ENCODE data around the gene TRRAP. TPM values are rescaled to one million over a fixed set of nuclear protein-coding genes. Genes with fewer than 3 reads are reported as not detected.

TRRAP gene
- total and polyA plus RNA-seq, 10 donors = 8.4 to 73.4 (median 57.5) TPM

DNA sequence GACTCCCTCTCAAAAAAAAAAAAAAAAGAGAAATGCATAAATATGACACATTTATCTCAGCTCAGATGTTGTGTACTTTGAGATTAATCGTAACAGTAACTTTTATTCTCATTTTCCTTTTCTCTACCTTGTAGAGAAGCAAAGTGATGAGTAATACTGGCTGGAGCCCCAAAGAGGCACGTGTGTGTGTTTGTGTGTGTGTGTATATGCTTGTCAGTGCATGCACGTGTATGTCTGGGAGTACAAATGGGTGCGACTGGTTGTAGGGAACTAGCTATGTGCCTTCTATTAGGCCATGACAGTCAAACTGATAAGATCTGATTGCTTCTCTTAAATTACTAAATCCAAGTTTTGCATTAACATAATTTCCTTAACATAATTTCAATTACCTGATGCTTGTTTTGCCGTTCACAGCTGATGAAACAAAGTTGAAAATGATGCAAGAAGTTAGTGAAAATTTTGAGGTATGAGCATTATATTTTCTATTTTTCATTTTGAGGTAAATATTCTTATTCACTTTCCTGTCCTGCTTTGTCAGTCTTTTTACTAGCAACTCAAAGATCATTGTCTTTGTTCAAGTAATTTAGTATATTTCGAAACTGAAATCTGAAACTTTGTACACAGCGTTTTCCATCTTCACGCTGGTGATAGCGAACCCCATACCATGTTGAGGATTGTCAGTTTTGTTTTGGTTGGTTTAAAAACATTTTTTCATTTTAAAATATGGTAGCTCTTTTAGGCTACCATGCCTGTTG, 3.4 kb downstream of the TRRAP start:
- no peak overlapping the region for H3K4me3 ChIP-seq
- no peak overlapping the region for H3K27ac ChIP-seq
- no peak for TF ChIP-seq POLR2A (IDR thresholded peaks at IDR 0.05)
- TF ChIP-seq, protein P1, sequence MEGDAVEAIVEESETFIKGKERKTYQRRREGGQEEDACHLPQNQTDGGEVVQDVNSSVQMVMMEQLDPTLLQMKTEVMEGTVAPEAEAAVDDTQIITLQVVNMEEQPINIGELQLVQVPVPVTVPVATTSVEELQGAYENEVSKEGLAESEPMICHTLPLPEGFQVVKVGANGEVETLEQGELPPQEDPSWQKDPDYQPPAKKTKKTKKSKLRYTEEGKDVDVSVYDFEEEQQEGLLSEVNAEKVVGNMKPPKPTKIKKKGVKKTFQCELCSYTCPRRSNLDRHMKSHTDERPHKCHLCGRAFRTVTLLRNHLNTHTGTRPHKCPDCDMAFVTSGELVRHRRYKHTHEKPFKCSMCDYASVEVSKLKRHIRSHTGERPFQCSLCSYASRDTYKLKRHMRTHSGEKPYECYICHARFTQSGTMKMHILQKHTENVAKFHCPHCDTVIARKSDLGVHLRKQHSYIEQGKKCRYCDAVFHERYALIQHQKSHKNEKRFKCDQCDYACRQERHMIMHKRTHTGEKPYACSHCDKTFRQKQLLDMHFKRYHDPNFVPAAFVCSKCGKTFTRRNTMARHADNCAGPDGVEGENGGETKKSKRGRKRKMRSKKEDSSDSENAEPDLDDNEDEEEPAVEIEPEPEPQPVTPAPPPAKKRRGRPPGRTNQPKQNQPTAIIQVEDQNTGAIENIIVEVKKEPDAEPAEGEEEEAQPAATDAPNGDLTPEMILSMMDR (IDR thresholded peaks at IDR 0.05 in 8 of 11, conservative IDR thresholded peaks at IDR 0.05 in 3 of 11) = no peak
- no peak for TF ChIP-seq POLR2AphosphoS5 (IDR thresholded peaks at IDR 0.05)
- peaks cover 0 to 58% (median 44%) of the 10 kb centered on the region in 6 donors for H3K36me3 ChIP-seq
- WGBS, 5 donors = 85 to 91% (median 86%) methylated on average over 9 of the region's 9 CpGs
- no peak for DNase-seq
- peaks cover 13 to 67% (median 23%) of the 10 kb centered on the region in 6 donors for H3K4me1 ChIP-seq
- no peaks in the 10 kb centered on the region for H3K27me3 ChIP-seq (replicated peaks in 1 of 7)
- H3K9me3 ChIP-seq = no peaks in the 10 kb centered on the region
- intact Hi-C loops (cut with DNase I; ENCODE audit: low total_unique reads) = no loop called here

DNA sequence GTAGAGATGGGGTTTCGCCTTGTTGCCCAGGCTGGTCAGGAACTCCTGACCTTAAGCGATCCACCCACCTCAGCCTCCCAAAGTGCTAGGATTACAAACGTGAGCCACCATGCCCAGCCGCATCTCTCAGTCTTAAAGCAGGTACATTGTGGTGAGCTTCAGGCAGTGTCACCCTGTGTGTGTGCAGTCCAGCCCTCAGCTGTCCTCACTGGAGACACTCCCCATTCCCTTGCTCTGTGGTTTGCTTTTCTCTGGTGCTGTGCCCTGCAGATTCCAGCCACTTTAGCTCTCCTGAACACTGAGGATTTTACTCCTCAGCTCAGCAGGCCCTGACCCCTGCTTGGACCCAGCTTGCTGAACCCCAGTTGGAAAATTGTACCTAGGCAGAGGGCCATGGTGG, 6.1 kb downstream of the TRRAP start:
- H3K27ac ChIP-seq = no peak overlapping the region
- TF ChIP-seq, protein P1 (IDR thresholded peaks at IDR 0.05 in 8 of 11, conservative IDR thresholded peaks at IDR 0.05 in 3 of 11) = no peak
- TF ChIP-seq POLR2AphosphoS5 (IDR thresholded peaks at IDR 0.05) = no peak
- TF ChIP-seq POLR2A (IDR thresholded peaks at IDR 0.05) = no peak
- 81 to 95% (median 87%) methylated on average over 4 of the region's 4 CpGs for WGBS, 5 donors
- H3K9me3 ChIP-seq = no peaks in the 10 kb centered on the region
- intact Hi-C loops (cut with DNase I; ENCODE audit: low total_unique reads) = no loop called here
- peaks cover 0 to 85% (median 60%) of the 10 kb centered on the region in 6 donors for H3K36me3 ChIP-seq
- no peak for DNase-seq
- peaks cover 9 to 57% (median 17%) of the 10 kb centered on the region in 6 donors for H3K4me1 ChIP-seq
- H3K27me3 ChIP-seq (replicated peaks in 1 of 7) = no peaks in the 10 kb centered on the region
- H3K4me3 ChIP-seq = no peak overlapping the region

DNA sequence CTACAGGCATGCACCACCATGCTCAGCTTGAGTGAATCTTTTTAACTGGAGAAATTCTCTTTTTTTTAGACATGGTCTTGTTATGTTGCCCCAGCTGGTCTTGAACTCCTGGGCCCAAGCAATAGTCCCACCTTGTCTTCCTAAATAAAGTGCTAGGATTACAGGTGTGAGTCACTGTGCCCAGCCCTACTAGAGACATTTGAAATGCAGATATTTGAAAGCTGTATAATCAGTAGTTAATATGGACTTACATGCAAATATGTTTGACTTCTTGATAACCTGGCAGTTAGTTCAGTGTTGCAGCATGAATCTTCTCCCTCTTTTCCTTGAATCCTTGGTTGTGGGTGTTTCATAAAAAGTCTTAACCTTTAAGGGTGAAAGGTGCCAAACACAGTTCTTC, 8.7 kb downstream of the TRRAP start:
- intact Hi-C loops (cut with DNase I; ENCODE audit: low total_unique reads) = no loop called here
- Histone ChIP-seq H3K36me3 (peaks cover 0 to 99% (median 71%) of the 10 kb centered on the region in 6 donors), H3K9me3 (no peaks in the 10 kb centered on the region), H3K4me3 (no peak overlapping the region), H3K4me1 (peaks cover 0 to 33% (median 3%) of the 10 kb centered on the region in 6 donors), H3K27me3 (replicated peaks in 1 of 7) (no peaks in the 10 kb centered on the region), H3K27ac (no peak overlapping the region)
- TF ChIP-seq, protein P1 (IDR thresholded peaks at IDR 0.05 in 8 of 11, conservative IDR thresholded peaks at IDR 0.05 in 3 of 11) = no peak
- no peak for TF ChIP-seq POLR2AphosphoS5 (IDR thresholded peaks at IDR 0.05)
- no peak for TF ChIP-seq POLR2A (IDR thresholded peaks at IDR 0.05)
- DNase-seq = no peak

DNA sequence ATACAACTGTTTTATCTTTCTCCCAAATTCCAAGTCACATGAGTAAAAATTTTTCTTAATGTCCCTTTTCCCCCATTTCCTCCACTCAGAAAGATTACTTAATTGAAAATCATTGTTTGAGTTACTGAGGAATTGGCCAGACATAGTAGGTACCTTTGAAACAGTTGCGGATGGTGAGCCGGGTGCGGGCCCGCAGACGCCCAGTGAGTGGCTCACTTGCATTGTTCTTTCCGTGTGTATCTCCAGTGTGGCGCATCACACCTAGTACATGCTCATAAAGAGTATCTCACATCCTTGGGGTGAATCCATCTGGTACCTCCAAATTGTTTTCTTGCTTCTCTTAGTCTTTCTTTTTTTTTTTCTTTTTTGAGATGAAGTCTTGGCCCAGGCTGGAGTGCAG, 14.3 kb downstream of the TRRAP start:
- Histone ChIP-seq H3K27ac (no peak overlapping the region), H3K27me3 (replicated peaks in 1 of 7) (no peaks in the 10 kb centered on the region), H3K36me3 (peaks cover 0 to 100% (median 89%) of the 10 kb centered on the region in 6 donors), H3K9me3 (no peaks in the 10 kb centered on the region), H3K4me1 (peaks cover 0 to 4% (median 0%) of the 10 kb centered on the region in 6 donors), H3K4me3 (no peak overlapping the region)
- DNase-seq = no peak
- intact Hi-C loops (cut with DNase I; ENCODE audit: low total_unique reads) = no loop called here
- 96 to 99% (median 98%) methylated on average over 7 of the region's 7 CpGs for WGBS, 5 donors
- no peak for TF ChIP-seq POLR2A (IDR thresholded peaks at IDR 0.05)
- TF ChIP-seq, protein P1 (IDR thresholded peaks at IDR 0.05 in 8 of 11, conservative IDR thresholded peaks at IDR 0.05 in 3 of 11) = no peak
- TF ChIP-seq POLR2AphosphoS5 (IDR thresholded peaks at IDR 0.05) = no peak
